ENCODE data around the gene ZNF317.
"Not testable (repeated sequence)": the region's sequence is repeated elsewhere in the genome, so short reads cannot be mapped to it uniquely, and the experiment has no call there.

The ZNF317 gene

DNA sequence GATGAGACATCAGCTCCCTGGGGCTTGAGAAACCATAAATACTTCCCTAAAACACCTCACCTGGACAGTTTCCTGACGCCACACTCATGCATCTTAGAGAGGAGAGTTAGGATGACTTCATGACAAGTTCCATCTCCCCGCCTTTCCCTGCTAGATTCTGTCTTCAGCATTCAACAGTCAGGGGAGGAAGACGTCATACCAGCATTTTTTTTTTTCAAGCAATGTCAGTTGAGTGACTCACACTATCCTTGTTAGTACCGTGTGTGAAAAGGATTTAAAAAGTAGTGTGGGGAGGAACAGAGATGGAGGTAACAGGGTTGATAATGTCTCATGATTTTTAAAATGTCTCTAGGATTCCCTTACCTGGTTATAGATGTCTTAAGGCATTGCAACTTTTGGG is 38.7 kb downstream of the ZNF317 start, which contains the start of gene OR7D2:
OR7D2 (plus strand) TSS at position 79 of the 400 bp plus-strand sequence. CDS start 6,803 bp downstream, outside the sequence.
- no peak for FAIRE-seq

- no peak for FAIRE-seq
These were observed 42.8 kb downstream of the ZNF317 start for GRCh38 chr19:9183000-9183399.

GRCh38 chr19:9187191-9187590 is 47.0 kb downstream of the ZNF317 start:
- no peak for FAIRE-seq

DNA sequence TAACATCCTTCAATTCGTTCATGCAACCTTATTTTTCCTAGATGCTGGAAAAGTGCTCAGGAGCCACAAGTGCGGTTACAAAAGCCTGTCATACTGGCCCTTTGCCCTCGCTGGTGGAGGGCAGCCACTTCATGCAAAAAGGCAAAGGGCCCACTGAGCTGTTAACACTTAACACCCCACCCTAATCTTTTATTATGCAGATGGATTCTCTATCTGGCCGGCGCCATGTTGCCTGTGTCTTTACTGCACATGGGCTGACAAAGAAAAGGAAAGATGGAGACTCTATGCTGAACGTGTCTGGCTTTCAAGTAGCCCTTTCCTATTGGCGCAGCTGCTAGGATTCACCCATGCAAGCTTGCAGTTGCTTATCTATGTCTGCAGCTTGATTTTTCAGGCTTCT is 49.3 kb downstream of the ZNF317 start:
- FAIRE-seq, result no peak

GRCh38 chr19:9198044-9198443 is 57.8 kb downstream of the ZNF317 start:
- FAIRE-seq, result not testable (repeated sequence)

GRCh38 chr19:9205501-9206113 is 65.4 kb downstream of the ZNF317 start:
- FAIRE-seq, result peak; percentile 23

All from G401.6 (cell line).